IgD-negative memory B cell (primary cell): ENCODE data around the gene B4GALNT1. TPM values are rescaled to one million over a fixed set of nuclear protein-coding genes. Genes with fewer than 3 reads are reported as not detected.
"Not testable (repeated sequence)": the region's sequence is repeated elsewhere in the genome, so short reads cannot be mapped to it uniquely, and the experiment has no call there.

Experiments
- H3K27ac Mint-ChIP-seq, 3 donors: one replicate each; pipeline ENCODE4 v1.8.0; 2020 to 2022; ENCODE audit warnings: mild to moderate bottlenecking in 3 of 3, mixed read lengths in 3 of 3, moderate library complexity in 1 of 3
- H3K27me3 Mint-ChIP-seq: one replicate; pipeline ENCODE4 v1.8.0; 2021; ENCODE audit warnings: mixed read lengths
- H3K36me3 Mint-ChIP-seq: one replicate; pipeline ENCODE4 v1.8.0; 2020; ENCODE audit warnings: mild to moderate bottlenecking, mixed read lengths
- H3K4me1 Mint-ChIP-seq, 3 donors: one replicate each; pipeline ENCODE4 v1.8.0; 2020 to 2022; ENCODE audit warnings: mixed read lengths in 3 of 3, mild to moderate bottlenecking in 1 of 3
- H3K4me3 Mint-ChIP-seq, 4 donors: one replicate each; pipeline ENCODE4 v1.8.0; 2020 to 2022; ENCODE audit warnings: mild to moderate bottlenecking in 4 of 4, mixed read lengths in 4 of 4, moderate library complexity in 3 of 4
- H3K9me3 Mint-ChIP-seq, 3 donors: one replicate each; pipeline ENCODE4 v1.8.0; 2020 to 2021; ENCODE audit warnings: mixed read lengths in 3 of 3, mild to moderate bottlenecking in 1 of 3
- polyA plus RNA-seq: library from polyadenylated mRNA; unstranded; fragments of 300-500 nt; fragmentation: Illumina TruSeq; gene quantifications from one replicate; pipeline ENCODE4 v1.2.3, GENCODE V29; 2021

Gene B4GALNT1
- polyA plus RNA-seq, 1 donor from 2014 or later: not detected

- Mint-ChIP-seq H3K36me3 (peaks cover 10% of the 10 kb centered on the region), H3K4me1 (peaks cover 16 to 21% (median 20%) of the 10 kb centered on the region in 3 donors), H3K27ac (no peak overlapping the region), H3K27me3 (no peaks in the 10 kb centered on the region), H3K9me3 (no peaks in the 10 kb centered on the region), H3K4me3 (peak overlapping the region in 1 of 4 donors; percentile 83)
These were observed 39.8 kb downstream of the B4GALNT1 start for GRCh38 chr12:57593187-57593586.

DNA sequence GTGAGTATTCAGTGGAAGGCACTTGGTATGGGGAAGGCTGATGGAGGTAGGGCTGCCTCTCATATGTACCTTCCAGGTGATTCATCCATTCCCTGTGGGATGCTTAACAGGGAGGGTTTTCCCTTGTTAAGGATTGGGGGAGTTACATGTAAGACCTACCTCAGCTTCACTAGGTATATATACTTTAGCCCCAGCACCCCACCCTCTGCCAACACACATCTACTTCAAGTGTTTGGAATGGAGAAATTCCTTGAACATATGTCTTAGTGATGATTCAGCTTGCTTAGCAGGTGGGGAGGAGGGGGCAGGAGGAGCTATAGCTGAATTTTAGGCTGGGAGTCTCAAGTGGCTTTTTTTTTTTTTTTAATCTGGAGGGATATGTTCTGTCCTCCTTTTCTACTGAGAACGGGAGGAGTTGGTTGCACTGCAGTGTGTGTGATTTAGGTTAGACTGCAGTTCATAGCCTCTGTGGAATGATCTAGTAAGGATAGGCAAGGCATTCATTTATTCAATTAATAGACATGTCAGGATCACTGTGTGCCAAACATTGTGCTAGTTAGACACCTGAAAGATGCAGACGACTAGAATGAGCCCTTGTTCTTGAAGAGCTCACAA lies 40.3 kb downstream of the B4GALNT1 start:
- H3K4me3 Mint-ChIP-seq: peak overlapping the region; percentile 83 to 95 (median 90)
- H3K36me3 Mint-ChIP-seq: peaks cover 10% of the 10 kb centered on the region
- H3K4me1 Mint-ChIP-seq: peaks cover 16 to 21% (median 20%) of the 10 kb centered on the region in 3 donors
- no peaks in the 10 kb centered on the region for H3K27me3 Mint-ChIP-seq
- peak overlapping the region in 1 of 3 donors; percentile 76 for H3K27ac Mint-ChIP-seq
- H3K9me3 Mint-ChIP-seq: no peaks in the 10 kb centered on the region

- Mint-ChIP-seq H3K4me3 (peak overlapping the region; percentile 83 to 95 (median 90)), H3K9me3 (no peaks in the 10 kb centered on the region), H3K27me3 (no peaks in the 10 kb centered on the region), H3K36me3 (peaks cover 10% of the 10 kb centered on the region), H3K27ac (peak overlapping the region in 1 of 3 donors; percentile 76), H3K4me1 (peaks cover 16 to 21% (median 20%) of the 10 kb centered on the region in 3 donors)
These were observed 41.1 kb downstream of the B4GALNT1 start for GRCh38 chr12:57591782-57592325.

DNA sequence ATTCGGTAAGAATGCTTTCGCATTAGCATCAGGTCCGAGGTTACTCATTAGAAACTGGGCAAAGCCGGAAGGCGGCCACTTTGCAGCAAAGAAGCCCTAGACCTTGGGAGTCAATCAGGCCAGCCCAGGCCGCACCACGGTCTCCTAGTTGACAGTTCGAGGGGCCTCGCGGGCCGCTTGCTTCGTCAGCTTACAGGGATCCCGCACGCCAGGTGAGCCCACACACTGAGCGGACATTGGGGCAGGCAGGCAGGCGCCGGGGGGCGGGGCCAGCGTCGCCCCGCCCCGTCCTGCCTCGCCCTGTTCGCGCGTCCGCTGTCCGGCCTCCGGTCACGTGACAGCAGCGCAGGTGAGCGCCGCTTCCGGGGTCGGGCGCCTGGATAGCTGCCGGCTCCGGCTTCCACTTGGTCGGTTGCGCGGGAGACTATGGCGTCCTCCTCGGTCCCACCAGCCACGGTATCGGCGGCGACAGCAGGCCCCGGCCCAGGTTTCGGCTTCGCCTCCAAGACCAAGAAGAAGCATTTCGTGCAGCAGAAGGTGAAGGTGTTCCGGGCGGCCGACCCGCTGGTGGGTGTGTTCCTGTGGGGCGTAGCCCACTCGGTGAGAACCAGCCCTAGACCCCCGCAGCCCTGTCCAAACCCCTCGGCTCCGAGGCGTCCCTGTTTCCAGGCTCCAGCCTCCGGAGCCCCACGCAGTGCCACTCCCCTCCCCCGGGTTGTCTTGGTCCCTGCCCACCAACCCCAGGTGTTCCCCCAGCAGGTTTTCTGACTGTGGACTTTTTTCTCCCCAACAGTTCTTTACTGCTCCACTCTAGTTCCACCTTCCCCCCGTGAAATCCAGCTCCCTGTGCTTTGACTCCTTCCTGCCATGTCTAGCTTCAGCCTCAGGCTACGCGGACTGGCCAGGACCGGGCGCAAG lies 41.9 kb downstream of the B4GALNT1 start, which contains the start of gene PIP4K2C:
PIP4K2C (plus strand) TSS at position 329 of the 918 bp plus-strand sequence; CDS start at position 427, 98 bp downstream.
- Mint-ChIP-seq H3K4me1 (peaks cover 16 to 21% (median 20%) of the 10 kb centered on the region in 3 donors), H3K4me3 (peak within 1 kb of the TSS; percentile 83 to 95 (median 90)), H3K9me3 (no peaks in the 10 kb centered on the region), H3K36me3 (peaks cover 5% of the 10 kb centered on the region), H3K27me3 (no peaks in the 10 kb centered on the region), H3K27ac (peak within 1 kb of the TSS in 2 of 3 donors; percentile 76 to 89)

GRCh38 chr12:57590479-57590863 lies 42.5 kb downstream of the B4GALNT1 start:
- H3K9me3 Mint-ChIP-seq: no peaks in the 10 kb centered on the region
- peaks cover 3% of the 10 kb centered on the region for H3K36me3 Mint-ChIP-seq
- H3K4me1 Mint-ChIP-seq: peaks cover 16 to 21% (median 20%) of the 10 kb centered on the region in 3 donors
- H3K27me3 Mint-ChIP-seq: no peaks in the 10 kb centered on the region
- peak overlapping the region in 2 of 3 donors; percentile 76 to 89 for H3K27ac Mint-ChIP-seq
- H3K4me3 Mint-ChIP-seq: peak overlapping the region; percentile 83 to 95 (median 90)

GRCh38 chr12:57588951-57589610 lies 43.9 kb downstream of the B4GALNT1 start:
- H3K27ac Mint-ChIP-seq, H3K9me3 Mint-ChIP-seq, H3K36me3 Mint-ChIP-seq, H3K4me3 Mint-ChIP-seq, H3K27me3 Mint-ChIP-seq: not testable (repeated sequence)
- peaks cover 16 to 21% (median 20%) of the 10 kb centered on the region in 3 donors for H3K4me1 Mint-ChIP-seq

DNA sequence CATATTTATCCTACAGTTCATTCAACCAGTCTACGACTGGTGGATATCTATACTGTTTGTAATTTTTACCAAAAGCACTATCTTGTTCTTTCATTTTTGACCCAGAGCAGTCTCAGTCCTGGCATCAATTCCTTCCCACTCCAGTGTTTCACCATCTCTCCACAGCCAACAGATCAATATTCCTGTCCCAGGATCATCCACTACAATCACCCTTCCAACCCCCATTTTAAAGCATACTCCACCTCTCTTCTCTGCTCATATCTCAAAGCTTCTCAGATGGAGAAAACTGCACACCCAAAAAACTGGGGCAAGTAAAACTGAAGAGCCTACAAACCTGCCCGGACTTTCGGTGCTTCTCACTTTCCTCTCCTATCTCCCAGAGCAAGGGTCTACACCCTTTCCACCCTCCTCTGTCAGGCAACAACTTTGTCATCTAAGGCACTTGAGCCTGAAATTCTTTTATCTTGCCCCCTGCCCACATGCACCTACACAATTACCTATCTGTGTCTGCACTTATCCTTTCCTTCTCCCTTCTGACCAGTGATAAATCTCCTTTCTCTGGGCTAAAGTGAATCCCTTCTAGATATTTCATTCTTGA lies 46.1 kb downstream of the B4GALNT1 start:
- no peaks in the 10 kb centered on the region for H3K36me3 Mint-ChIP-seq
- H3K9me3 Mint-ChIP-seq: no peaks in the 10 kb centered on the region
- H3K27me3 Mint-ChIP-seq: peaks cover 15% of the 10 kb centered on the region
- H3K27ac Mint-ChIP-seq: no peak overlapping the region
- H3K4me1 Mint-ChIP-seq: peaks cover 10 to 16% (median 10%) of the 10 kb centered on the region in 3 donors
- no peak overlapping the region for H3K4me3 Mint-ChIP-seq

GRCh38 chr12:57586128-57586527 lies 46.9 kb downstream of the B4GALNT1 start:
- Mint-ChIP-seq H3K27ac (no peak overlapping the region), H3K4me1 (peaks cover 7 to 11% (median 8%) of the 10 kb centered on the region in 3 donors), H3K9me3 (no peaks in the 10 kb centered on the region), H3K27me3 (peaks cover 15% of the 10 kb centered on the region), H3K36me3 (no peaks in the 10 kb centered on the region), H3K4me3 (no peak overlapping the region)

DNA sequence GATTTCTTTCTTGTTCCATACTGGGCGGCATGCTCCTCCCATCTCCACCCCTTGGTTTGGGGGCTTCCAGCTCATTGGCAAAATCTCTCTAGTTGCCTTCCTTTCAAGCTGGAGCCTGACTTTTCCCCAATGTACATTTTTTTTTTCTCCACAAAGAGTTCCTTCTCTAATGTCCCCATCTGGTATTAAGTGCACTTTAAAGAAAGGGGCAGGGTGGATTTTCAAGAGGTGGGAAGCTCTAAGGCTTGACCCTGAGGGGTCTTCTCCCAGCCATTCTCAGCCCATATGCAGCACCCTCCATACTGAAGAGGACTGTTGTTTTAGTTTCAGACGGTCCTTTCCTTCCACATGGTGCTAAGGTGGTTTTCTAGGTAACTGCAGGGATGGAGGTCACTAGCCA lies 47.8 kb downstream of the B4GALNT1 start:
- Mint-ChIP-seq H3K36me3 (no peaks in the 10 kb centered on the region), H3K4me1 (peaks cover 0 to 5% (median 2%) of the 10 kb centered on the region in 3 donors), H3K4me3 (no peak overlapping the region), H3K9me3 (no peaks in the 10 kb centered on the region), H3K27me3 (peaks cover 15% of the 10 kb centered on the region), H3K27ac (no peak overlapping the region)

GRCh38 chr12:57584690-57585089 lies 48.3 kb downstream of the B4GALNT1 start:
- H3K4me3 Mint-ChIP-seq: no peak overlapping the region
- H3K27ac Mint-ChIP-seq: no peak overlapping the region
- H3K9me3 Mint-ChIP-seq: no peaks in the 10 kb centered on the region
- H3K27me3 Mint-ChIP-seq: peaks cover 15% of the 10 kb centered on the region
- H3K36me3 Mint-ChIP-seq: no peaks in the 10 kb centered on the region
- H3K4me1 Mint-ChIP-seq: peaks cover 0 to 5% (median 2%) of the 10 kb centered on the region in 3 donors

DNA sequence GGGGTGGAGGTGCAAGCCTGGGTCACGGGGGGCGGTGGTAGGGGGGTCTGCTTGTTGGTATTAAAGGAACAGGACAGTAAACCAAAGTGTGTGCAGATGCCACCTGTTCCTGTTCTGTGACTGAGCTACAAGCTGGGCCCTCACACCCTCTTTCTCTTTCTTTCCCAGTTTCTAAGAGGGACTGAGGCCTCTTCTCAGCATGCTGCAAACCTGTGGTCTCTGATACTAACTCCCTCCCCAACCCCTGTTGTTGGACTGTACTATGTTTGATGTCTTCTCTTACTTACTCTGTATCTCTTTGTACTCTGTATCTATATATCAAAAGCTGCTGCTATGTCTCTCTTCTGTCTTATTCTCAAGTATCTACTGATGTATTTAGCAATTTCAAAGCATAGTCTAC lies 49.0 kb downstream of the B4GALNT1 start:
- H3K36me3 Mint-ChIP-seq: no peaks in the 10 kb centered on the region
- H3K27ac Mint-ChIP-seq: no peak overlapping the region
- peaks cover 15% of the 10 kb centered on the region for H3K27me3 Mint-ChIP-seq
- H3K4me3 Mint-ChIP-seq: no peak overlapping the region
- peaks cover 0 to 5% (median 2%) of the 10 kb centered on the region in 3 donors for H3K4me1 Mint-ChIP-seq
- H3K9me3 Mint-ChIP-seq: no peaks in the 10 kb centered on the region

DNA sequence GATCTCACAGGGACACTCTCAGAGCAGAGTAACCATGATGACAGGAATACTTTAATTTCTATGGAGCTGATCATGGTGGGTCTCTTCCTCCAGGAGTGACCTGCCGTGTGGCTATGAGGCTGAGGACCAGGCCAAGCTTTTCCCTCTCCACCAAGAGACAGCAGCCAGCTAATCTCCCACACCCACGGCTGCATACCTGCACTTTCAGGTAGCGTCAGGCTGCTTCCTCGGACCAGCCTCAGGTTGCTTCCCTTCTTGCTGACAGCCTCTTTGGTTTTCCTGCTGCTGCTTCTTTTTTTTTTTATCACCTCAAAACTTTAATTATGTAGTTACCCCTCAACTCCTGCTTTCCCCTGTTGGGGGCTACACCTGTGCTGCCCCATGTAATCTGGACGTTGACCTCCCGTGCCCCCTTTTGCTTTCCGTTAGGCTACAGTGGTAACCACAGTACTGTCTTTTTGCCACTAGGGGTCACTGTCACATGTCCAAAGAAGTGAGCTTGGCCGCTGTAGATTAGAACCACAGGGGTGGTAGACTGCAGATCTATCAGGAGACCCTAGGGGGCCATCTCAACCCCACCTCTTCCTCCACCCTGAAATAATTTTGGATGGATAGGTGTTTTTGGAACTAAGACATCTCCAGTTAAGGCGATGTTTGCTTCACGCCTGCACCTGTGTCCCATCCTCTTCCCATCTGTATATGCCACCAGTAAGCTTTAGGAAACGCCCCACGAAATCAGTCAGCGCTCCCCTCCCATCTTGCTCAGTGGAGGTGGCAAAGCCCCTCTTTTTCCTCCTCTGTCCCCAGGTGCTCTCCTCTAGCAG lies 49.8 kb downstream of the B4GALNT1 start:
- H3K36me3 Mint-ChIP-seq: peaks cover 2% of the 10 kb centered on the region
- H3K27me3 Mint-ChIP-seq: peaks cover 15% of the 10 kb centered on the region
- peaks cover 0 to 5% (median 2%) of the 10 kb centered on the region in 3 donors for H3K4me1 Mint-ChIP-seq
- H3K4me3 Mint-ChIP-seq: peak overlapping the region in 2 of 4 donors; percentile 31 to 36
- no peaks in the 10 kb centered on the region for H3K9me3 Mint-ChIP-seq
- no peak overlapping the region for H3K27ac Mint-ChIP-seq

DNA sequence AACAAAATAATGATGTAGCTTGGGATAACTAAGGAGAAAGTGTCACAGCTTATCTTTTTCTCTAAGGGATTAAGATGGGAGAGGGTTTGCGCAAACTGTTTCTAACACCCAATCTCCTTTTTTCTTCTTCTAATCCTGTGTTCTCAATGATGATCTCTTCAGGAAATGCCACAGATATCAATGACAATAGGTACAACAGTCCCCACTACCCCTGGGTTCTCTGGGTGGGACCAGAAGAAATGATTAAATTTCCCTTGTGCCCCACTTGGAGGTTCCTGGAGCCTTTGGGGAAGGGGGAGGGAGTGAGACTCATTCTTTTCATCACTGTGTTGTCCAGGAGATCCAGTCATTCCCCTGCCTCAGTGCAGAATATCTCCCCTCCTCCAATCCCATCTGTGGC lies 50.6 kb downstream of the B4GALNT1 start:
- peaks cover 0 to 5% (median 2%) of the 10 kb centered on the region in 3 donors for H3K4me1 Mint-ChIP-seq
- peaks cover 2% of the 10 kb centered on the region for H3K36me3 Mint-ChIP-seq
- peaks cover 15% of the 10 kb centered on the region for H3K27me3 Mint-ChIP-seq
- no peak overlapping the region for H3K4me3 Mint-ChIP-seq
- no peak overlapping the region for H3K27ac Mint-ChIP-seq
- H3K9me3 Mint-ChIP-seq: no peaks in the 10 kb centered on the region
